ENCODE data around the gene PARD3B. TPM values are rescaled to one million over a fixed set of nuclear protein-coding genes. Genes with fewer than 3 reads are reported as not detected.

Gene PARD3B
- total RNA-seq, 1 experiment from 2014 or later: 10.1 TPM

DNA sequence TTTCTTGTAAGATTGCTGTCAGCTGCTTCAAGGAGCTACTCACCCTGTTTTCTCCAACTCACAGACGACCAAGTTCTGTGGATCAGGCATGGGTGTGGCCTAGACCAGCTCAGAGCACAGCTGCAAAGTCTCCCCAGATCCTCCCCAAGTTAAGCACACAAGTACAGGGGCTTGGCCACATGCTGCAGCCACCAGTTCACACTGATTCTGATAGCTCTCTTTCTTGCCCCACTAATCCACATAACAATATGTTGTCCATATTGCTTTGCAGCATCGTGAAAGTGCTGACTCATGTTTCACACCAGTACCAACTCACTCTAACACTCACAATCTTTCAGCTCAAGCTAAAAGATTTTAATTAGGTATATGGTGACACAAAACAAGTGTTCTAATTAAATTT is 437.0 kb downstream of the PARD3B start:
- Mint-ChIP-seq H3K27me3 (ENCODE audit: unreplicated experiment) (no peaks in the 10 kb centered on the region), H3K9me3 (ENCODE audit: low read depth, unreplicated experiment) (no peaks in the 10 kb centered on the region), H3K36me3 (ENCODE audit: insufficient read depth, unreplicated experiment) (no peaks in the 10 kb centered on the region), H3K4me1 (ENCODE audit: low read depth, unreplicated experiment) (no peaks in the 10 kb centered on the region), H3K27ac (ENCODE audit: unreplicated experiment) (no peak overlapping the region), H3K4me3 (ENCODE audit: low read depth, unreplicated experiment) (no peak overlapping the region)
- TF ChIP-seq, protein P1, sequence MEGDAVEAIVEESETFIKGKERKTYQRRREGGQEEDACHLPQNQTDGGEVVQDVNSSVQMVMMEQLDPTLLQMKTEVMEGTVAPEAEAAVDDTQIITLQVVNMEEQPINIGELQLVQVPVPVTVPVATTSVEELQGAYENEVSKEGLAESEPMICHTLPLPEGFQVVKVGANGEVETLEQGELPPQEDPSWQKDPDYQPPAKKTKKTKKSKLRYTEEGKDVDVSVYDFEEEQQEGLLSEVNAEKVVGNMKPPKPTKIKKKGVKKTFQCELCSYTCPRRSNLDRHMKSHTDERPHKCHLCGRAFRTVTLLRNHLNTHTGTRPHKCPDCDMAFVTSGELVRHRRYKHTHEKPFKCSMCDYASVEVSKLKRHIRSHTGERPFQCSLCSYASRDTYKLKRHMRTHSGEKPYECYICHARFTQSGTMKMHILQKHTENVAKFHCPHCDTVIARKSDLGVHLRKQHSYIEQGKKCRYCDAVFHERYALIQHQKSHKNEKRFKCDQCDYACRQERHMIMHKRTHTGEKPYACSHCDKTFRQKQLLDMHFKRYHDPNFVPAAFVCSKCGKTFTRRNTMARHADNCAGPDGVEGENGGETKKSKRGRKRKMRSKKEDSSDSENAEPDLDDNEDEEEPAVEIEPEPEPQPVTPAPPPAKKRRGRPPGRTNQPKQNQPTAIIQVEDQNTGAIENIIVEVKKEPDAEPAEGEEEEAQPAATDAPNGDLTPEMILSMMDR (IDR thresholded peaks at IDR 0.05; ENCODE audit: unreplicated experiment): no peak
- CTCF ChIA-PET: no interaction called here
- BruUV-seq (replicated peaks): no TSS peak
- intact Hi-C loops (cut with micrococcal nuclease; ENCODE audit: unreplicated experiment): no loop called here
- DNase-seq: no peak

DNA sequence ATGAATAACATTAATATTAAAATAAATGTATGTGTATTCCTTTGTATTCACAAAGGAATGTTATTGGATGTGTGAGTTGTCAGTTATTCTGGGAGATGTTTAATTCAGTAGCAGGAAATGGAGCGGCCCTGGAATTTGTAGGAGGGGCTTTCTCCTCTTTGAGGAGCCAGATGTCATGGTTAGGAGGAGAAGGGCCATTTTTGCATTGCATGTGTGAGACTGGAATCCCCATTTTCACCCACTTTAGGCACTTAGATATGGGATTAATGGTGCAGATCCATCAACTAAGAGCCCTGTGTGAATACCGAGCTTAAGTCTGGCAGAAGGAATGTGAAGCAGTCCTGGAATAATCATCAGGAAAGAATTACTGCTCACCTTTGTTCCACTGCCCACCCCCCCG is 439.2 kb downstream of the PARD3B start:
- intact Hi-C loops (cut with micrococcal nuclease; ENCODE audit: unreplicated experiment): no loop called here
- BruUV-seq (replicated peaks): no TSS peak
- H3K9me3 Mint-ChIP-seq (ENCODE audit: low read depth, unreplicated experiment): no peaks in the 10 kb centered on the region
- CTCF ChIA-PET: no interaction called here
- no peak overlapping the region for H3K27ac Mint-ChIP-seq (ENCODE audit: unreplicated experiment)
- no peak for DNase-seq
- H3K4me3 Mint-ChIP-seq (ENCODE audit: low read depth, unreplicated experiment): no peak overlapping the region
- H3K4me1 Mint-ChIP-seq (ENCODE audit: low read depth, unreplicated experiment): no peaks in the 10 kb centered on the region
- H3K36me3 Mint-ChIP-seq (ENCODE audit: insufficient read depth, unreplicated experiment): no peaks in the 10 kb centered on the region
- TF ChIP-seq, protein P1 (IDR thresholded peaks at IDR 0.05; ENCODE audit: unreplicated experiment): no peak
- H3K27me3 Mint-ChIP-seq (ENCODE audit: unreplicated experiment): no peaks in the 10 kb centered on the region

- BruUV-seq (replicated peaks): no TSS peak
- H3K27ac Mint-ChIP-seq (ENCODE audit: unreplicated experiment): no peak overlapping the region
- intact Hi-C loops (cut with micrococcal nuclease; ENCODE audit: unreplicated experiment): no loop called here
Observed at GRCh38 chr2:204986641-204987040, 441.4 kb downstream of the PARD3B start.

DNA sequence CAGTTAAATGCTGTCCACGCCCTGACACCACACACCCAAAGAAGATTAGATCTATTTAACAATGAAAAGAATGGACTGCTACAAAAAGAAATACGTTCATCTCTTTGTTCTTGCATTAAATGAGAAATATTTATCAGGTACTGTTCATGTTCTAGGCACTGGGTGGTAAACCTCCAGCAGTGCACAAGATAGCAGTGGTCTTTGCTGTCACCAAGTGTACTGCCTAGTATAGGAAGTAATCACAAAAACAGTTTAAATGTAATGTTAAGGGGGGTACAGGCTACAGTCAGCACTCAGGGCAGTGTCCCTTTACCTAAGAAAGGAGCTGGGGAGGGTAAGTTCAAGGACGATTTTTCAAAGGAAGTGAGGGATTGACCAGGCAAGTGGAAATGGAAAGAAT is 443.6 kb downstream of the PARD3B start:
- Mint-ChIP-seq H3K4me3 (ENCODE audit: low read depth, unreplicated experiment) (no peak overlapping the region), H3K27ac (ENCODE audit: unreplicated experiment) (no peak overlapping the region), H3K36me3 (ENCODE audit: insufficient read depth, unreplicated experiment) (no peaks in the 10 kb centered on the region), H3K27me3 (ENCODE audit: unreplicated experiment) (no peaks in the 10 kb centered on the region), H3K4me1 (ENCODE audit: low read depth, unreplicated experiment) (no peaks in the 10 kb centered on the region), H3K9me3 (ENCODE audit: low read depth, unreplicated experiment) (no peaks in the 10 kb centered on the region)
- intact Hi-C loops (cut with micrococcal nuclease; ENCODE audit: unreplicated experiment): no loop called here
- no TSS peak for BruUV-seq (replicated peaks)
- no peak for DNase-seq
- TF ChIP-seq, protein P1 (IDR thresholded peaks at IDR 0.05; ENCODE audit: unreplicated experiment): no peak
- CTCF ChIA-PET: no interaction called here

More at GRCh38 chr2:204986641-204987040, 441.4 kb downstream of the PARD3B start:
- Mint-ChIP-seq H3K4me1 (ENCODE audit: low read depth, unreplicated experiment) (no peaks in the 10 kb centered on the region), H3K27me3 (ENCODE audit: unreplicated experiment) (no peaks in the 10 kb centered on the region), H3K4me3 (ENCODE audit: low read depth, unreplicated experiment) (no peak overlapping the region), H3K9me3 (ENCODE audit: low read depth, unreplicated experiment) (no peaks in the 10 kb centered on the region), H3K36me3 (ENCODE audit: insufficient read depth, unreplicated experiment) (no peaks in the 10 kb centered on the region)
- TF ChIP-seq, protein P1 (IDR thresholded peaks at IDR 0.05; ENCODE audit: unreplicated experiment): no peak
- no peak for DNase-seq
- CTCF ChIA-PET: no interaction called here
